Activated naive CD4-positive, alpha-beta T cell treated with anti-CD3 and anti-CD28 coated beads, Interleukin-2, amount 50 U/mL, for 16 hours (primary cell): Measurements from ENCODE around the gene CARTPT.

Source experiments
- DNase-seq: peaks from one replicate; pipeline ENCODE4 v3.0.0-alpha.2; 2020

The CARTPT gene

DNA sequence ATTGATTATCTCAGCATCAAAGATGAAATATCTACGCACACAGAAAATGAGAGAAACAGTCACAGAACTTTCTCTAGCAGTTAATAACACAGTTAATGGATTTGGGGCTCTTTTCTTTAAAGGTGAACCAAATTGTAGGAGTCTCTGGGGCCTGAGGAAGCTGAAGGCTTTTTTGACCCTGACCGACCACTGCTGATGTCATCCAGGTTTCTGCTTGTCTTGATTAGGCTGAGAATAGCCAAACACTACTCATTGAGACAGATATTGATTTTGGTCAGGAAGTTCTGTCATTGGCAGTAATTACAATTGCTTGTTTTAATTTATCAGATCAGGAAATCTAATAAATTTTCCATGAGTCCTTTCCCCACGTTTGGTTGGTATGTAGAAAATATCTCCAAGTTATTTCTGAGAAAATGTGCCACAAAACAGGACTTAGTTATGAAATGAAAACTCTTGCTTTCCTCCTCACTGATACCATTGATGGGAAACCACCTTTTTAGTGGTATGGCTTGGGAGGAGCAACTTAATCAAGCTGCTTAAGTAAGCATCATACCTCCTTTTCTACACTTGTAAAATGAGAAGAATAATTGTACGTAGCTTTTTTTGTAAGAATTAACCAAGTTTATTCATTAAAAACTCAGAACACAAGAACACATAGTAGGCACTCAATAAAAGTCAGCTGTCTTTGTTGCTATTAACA is 19.7 kb downstream of the CARTPT start:
- DNase-seq: no peak

GRCh38 chr5:71740015-71740753 is 21.1 kb downstream of the CARTPT start:
- DNase-seq: no peak

- no peak for DNase-seq
Measured at GRCh38 chr5:71743155-71743554, 24.1 kb downstream of the CARTPT start.

GRCh38 chr5:71744009-71744790 is 25.1 kb downstream of the CARTPT start:
- DNase-seq: no peak

DNA sequence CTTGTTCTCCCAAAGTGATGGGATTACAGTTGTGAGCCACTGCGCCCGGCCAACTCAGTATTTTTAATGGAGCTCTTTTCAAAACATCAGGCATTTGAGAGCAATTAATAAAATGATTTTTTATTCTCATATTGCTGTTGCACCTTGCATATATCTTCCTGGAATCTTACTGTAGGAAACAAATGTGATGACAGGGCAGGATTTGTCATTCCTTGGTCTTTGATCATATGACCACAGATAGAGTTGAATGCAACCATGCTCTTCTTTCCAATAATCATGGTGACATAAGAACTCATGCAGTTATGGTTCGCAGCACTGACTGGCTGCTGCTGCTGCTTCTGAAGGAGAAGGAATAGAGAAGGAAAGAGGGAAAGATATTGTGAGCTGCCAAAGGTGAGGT is 28.1 kb downstream of the CARTPT start:
- DNase-seq: no peak

DNA sequence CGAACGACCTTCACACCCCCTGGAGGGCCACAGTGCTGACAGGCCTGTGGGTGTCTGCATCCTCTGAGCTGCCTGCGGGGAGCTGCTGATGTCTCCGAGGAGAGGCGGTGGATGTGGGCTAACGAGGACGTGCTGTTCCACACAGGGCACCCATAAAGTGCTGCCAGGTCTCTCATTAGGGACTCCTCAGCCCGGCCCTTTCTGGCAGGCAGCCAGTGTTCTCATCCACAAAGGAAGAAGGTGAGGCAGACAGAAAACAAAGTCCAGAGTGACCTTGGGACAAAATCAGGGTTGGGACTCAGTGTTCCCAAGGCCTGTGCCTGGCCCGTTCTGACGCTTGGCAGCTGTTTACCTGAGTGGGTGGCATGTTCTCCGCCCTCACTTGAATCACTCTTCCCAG is 29.3 kb downstream of the CARTPT start:
- no peak for DNase-seq

GRCh38 chr5:71751422-71751821 is 32.3 kb downstream of the CARTPT start:
- DNase-seq: no peak

- no peak for DNase-seq
Measured at GRCh38 chr5:71752441-71753190, 33.5 kb downstream of the CARTPT start.

- DNase-seq: peak; percentile 36
Measured at GRCh38 chr5:71757590-71758543, 38.8 kb downstream of the CARTPT start.

- DNase-seq: no peak
Measured at GRCh38 chr5:71762826-71763225, 43.8 kb downstream of the CARTPT start.

DNA sequence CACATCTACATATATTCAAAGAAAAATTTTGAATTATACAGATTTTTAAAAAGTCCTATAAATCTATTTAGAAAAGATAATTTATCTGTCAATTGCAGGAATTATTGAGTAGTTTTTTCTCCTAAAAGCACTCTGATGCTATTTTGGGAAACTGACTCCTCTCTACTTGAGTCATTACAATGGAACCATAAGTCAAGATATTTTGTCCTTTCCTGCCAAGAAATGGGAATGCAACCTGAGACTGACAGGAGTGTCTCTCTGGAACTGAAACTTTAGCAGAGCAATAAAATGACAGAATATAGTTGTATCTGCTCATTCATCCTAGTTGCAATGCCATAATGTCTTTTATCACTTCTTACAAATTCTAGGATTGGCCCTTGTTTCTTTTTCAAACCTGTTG is 48.6 kb downstream of the CARTPT start:
- DNase-seq: no peak

DNA sequence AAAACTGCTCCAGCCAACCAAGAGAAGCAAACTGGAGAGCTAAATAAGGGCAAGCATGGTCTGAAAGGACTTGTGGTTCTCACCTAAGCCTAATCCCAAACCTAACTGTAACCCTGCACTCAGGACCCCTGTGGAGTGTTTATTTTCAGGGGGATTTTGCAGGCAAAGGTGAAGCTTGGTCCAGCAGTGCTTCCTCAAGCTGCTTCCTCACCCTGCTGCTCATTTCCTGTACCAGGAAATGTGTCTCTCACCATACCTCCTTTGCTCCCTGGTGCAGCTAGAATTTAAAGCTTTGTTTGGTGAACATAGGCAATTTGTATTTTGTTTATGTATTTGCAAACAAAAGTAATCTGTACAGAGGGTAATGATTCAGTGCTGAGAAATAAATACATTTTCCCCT is 50.2 kb downstream of the CARTPT start:
- DNase-seq: no peak

DNA sequence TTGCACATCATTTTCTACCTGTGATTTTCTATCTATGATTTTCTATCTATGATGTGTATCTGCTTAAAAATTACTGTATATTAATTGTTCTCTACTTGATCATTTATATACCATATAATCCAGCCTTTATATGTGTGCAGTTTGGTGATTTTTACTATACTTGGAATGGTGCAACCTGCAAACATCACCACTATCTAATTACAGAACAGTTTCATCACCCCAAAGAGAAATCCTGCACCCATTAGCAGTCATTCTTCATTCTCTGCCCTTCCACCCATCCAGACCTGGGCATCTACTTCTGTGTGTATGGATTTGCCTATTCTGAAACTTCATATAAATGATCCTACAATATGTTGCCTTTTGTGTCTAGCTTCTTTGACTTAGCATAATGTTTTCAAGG is 51.3 kb downstream of the CARTPT start:
- no peak for DNase-seq
